Measurements from ENCODE around the gene C8G. TPM values are rescaled to one million over a fixed set of nuclear protein-coding genes. Genes with fewer than 3 reads are reported as not detected.

C8G gene
- total RNA-seq, 1 donor from 2014 or later: 0.88 TPM

GRCh38 chr9:136940526-136941230, 4.4 kb upstream of the C8G start:
- no peak for DNase-seq (ENCODE audit: low read depth)

GRCh38 chr9:136941231-136942111, 3.6 kb upstream of the C8G start:
- no peak for DNase-seq (ENCODE audit: low read depth)

DNA sequence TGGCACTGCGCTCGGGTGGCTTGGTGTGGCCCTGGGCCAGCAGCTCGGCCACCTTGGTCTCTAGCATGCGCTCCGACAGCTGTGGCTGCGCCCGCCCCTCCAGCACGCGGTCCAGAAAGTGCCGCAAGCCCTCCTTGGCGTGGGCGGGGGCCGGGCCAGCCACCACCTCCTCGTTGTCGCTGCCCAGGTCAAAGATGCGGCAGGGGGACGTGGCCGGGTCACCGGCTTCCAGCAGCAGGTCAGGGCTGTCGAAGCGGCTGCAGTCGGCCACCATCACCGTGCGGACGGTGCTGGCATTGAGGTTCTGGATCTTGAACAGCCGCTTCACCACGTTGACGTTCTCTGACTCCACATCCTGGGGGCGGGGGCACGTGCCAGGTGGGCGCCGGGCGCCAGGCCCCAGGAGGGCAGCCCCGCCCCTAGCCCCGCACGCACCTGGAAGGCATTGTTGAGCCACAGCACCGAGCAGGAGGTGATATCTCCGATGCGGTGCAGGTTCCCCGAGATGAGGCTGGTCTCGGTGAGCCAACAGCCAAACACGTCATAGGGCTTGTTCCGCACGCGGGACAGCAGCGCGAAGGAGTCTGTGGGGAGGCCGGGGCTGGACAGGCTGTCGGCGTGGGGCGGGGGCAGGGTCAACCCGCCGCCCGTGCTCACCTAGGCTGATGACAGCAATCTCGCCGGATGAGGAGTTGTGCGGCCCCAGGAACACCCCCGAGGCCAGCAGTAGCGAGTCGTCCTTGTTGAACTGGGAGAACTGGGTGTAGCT, 2.7 kb upstream of the C8G start:
- DNase-seq (ENCODE audit: low read depth): no peak

- DNase-seq (ENCODE audit: low read depth): no peak
These were observed 2.2 kb upstream of the C8G start for GRCh38 chr9:136942881-136943230.

GRCh38 chr9:136943291-136944211, 1.5 kb upstream of the C8G start:
- DNase-seq (ENCODE audit: low read depth): no peak

- DNase-seq (ENCODE audit: low read depth): peak; percentile 70
These were observed 878 bp upstream of the C8G start for GRCh38 chr9:136944212-136944518.

- no peak for DNase-seq (ENCODE audit: low read depth)
These were observed 537 bp downstream of the C8G start for GRCh38 chr9:136945333-136946227.

- no peak for DNase-seq (ENCODE audit: low read depth)
These were observed 1.4 kb downstream of the C8G start for GRCh38 chr9:136946228-136947027.

DNA sequence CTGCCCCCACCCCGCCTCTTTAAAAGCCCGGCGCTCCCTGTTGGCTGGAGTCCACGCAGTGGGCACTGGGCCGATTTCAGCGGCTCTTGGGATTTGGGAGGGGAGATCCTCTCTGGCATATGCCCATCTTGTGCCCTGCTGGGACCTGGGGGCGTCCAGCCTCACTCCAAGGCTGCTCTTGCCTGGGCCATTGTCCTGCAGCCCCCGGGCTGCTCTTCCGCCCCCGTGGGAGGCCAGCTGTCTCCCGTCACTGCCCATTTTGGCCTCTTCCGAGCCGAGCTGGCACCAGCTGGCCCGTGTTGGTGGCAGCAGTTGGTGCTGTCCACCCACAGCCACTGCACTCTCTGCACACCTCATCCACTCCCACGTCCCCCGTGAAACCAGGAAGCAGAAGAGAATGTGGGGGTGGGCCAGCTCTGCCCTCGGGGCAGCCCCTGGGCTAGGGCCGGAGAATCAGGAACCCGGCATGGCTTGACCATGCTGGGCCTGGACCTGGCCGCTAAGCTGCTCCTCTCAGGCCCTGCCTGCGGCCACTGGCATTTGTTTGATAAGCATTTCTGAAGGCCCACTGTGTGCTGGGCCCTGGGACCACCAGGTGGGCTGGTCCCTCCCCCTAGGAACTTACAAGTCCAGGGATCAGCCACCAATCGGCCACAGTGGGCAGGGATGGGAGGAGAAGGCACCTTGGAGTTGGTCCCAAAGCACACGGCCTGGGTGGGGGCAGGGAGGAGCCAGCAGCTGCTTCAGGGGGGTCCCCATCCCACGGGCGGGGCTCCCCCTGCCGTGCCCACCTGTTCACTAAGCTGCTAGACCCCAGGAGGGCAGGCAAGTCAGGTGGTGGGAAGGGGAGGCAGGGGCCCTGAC, 2.2 kb downstream of the C8G start:
- peak; percentile 74 for DNase-seq (ENCODE audit: low read depth)

DNA sequence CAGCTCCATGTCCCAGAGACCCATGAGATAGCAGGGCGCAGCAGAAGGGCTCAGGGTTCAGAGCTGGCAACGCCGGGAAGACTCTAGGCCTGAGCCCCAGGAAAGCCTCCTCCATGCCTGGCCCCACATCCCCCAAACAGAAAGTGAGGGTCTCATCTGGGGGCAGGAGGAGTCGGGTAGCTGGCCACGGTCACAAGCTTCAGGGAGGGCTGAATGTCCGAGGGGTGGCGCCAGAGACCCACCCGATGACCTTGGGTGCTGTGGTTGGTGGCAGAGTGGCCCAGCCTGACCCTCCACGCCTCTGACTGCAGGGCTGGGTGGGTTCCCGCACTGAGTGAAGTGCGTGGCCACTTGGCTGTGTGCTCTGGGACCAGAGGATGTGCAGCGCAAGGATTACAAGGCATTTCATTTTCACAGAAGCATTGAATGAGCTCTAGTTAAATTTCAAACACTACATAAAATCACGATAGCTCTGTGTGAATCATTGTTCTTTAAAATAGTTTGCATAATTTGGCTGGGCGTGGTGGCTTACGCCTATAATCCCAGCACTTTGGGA, 3.0 kb downstream of the C8G start:
- peak; percentile 74 for DNase-seq (ENCODE audit: low read depth)

GRCh38 chr9:136949239-136949816, 4.3 kb downstream of the C8G start:
- DNase-seq (ENCODE audit: low read depth): no peak

GRCh38 chr9:136949817-136950655, 5.0 kb downstream of the C8G start:
- DNase-seq (ENCODE audit: low read depth): peak; percentile 90

GRCh38 chr9:136950656-136951276, 5.7 kb downstream of the C8G start:
- no peak for DNase-seq (ENCODE audit: low read depth)

- no peak for DNase-seq (ENCODE audit: low read depth)
These were observed 6.7 kb downstream of the C8G start, which contains the start of gene LCN12 for GRCh38 chr9:136951541-136952320. TSS of gene LCN12 (plus strand) at chr9:136952273. CDS start at chr9:136952328, 55 bp downstream.

- no peak for DNase-seq (ENCODE audit: low read depth)
These were observed 7.3 kb downstream of the C8G start for GRCh38 chr9:136952321-136952850.
